ENCODE data around the gene SKA3.

Gene SKA3

DNA sequence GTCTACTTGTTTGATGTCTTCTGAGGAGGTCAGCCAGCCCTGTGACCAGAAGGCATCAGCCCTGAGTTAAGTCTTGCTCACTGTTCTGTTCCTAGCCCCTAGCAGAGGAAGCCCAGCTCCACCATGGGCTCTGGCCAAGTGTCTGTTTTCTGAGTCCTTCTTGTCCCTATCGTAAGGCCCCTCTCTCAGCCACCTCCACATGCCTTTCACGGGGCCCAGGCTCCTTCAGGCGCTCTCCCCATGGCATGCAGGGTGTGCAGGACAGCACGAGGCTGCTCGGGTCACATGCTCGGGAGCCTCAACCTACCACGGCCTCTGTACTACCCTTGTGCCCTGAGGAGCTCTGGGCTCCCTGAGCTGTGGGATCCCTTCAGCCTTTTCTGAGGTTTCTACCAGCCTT lies 67.2 kb downstream of the SKA3 start:
- Histone ChIP-seq H3K4me3 (ENCODE audit: low read depth in 1 of 2, low read length in 2 of 2) (no peak overlapping the region), H3K27ac (ENCODE audit: low read length) (no peak overlapping the region), H3K36me3 (ENCODE audit: control insufficient read depth in 1 of 2, insufficient read depth in 2 of 2, low read length in 2 of 2) (no peaks in the 10 kb centered on the region), H3K27me3 (ENCODE audit: low read depth, low read length) (no peaks in the 10 kb centered on the region), H3K9me3 (ENCODE audit: control insufficient read depth in 1 of 2, low read length in 2 of 2) (no peaks in the 10 kb centered on the region), H3K4me1 (ENCODE audit: control insufficient read depth in 1 of 2, insufficient read depth in 2 of 2, low read length in 2 of 2) (no peaks in the 10 kb centered on the region)

DNA sequence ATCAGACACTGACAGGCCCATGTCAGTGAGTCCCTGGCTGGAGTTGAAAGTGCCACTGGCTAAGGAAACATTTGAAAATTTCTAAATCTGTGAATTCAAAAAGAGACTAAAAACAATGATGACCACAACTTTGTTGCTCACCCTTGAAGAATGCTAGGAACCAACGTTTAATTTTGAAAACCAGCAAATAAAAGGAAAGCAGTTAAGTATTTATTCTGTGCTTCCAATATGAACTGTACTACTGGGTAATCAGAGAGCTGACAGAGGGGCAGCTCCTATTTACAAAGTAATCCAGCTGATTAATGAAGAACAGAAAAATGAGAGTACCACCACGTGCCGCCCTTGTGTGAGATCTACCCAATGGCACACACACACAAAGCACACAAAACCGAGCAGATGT lies 70.3 kb downstream of the SKA3 start:
- H3K27ac ChIP-seq (ENCODE audit: low read length): no peak overlapping the region
- no peaks in the 10 kb centered on the region for H3K4me1 ChIP-seq (ENCODE audit: control insufficient read depth in 1 of 2, insufficient read depth in 2 of 2, low read length in 2 of 2)
- H3K4me3 ChIP-seq (ENCODE audit: low read depth in 1 of 2, low read length in 2 of 2): no peak overlapping the region
- no peaks in the 10 kb centered on the region for H3K27me3 ChIP-seq (ENCODE audit: low read depth, low read length)
- no peaks in the 10 kb centered on the region for H3K9me3 ChIP-seq (ENCODE audit: control insufficient read depth in 1 of 2, low read length in 2 of 2)
- H3K36me3 ChIP-seq (ENCODE audit: control insufficient read depth in 1 of 2, insufficient read depth in 2 of 2, low read length in 2 of 2): no peaks in the 10 kb centered on the region

DNA sequence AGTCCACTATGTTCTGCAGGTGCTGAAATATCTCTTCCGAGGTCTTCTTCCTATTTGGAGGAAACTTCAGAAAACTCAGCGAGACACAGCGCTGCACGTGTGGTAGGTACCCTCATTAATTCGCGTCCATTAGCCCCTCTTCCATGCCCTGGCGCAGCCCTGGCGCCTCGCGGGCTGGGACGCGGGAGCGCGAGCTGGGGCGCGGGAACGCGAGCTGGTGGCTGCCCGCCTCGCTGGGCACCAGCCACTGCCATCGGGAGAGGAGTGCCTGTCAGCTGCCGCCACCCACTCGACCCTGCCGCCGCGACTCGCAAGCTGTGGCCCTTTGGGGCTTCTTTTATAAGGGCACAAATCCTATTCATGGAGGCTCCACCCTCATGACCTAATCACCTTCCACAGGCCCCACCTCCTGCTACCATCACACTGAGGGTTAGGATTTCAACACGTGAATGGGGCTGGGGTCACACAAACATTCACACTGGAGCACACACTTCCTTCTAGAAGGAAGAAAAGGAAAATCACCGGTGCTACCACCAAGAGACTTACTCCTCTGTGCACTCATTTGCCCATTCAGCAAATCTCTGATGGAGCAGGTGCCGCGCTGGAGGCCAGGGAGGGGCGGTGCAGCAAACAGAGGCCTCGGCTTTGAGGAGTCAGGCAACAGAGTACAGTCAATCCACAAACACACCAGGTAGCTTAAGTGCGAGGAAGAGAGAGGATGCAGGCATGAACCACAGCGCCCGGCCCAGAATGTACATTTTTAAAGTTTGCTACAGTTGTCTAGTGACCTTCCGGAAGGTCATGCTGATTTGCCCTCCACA lies 71.9 kb downstream of the SKA3 start:
- Histone ChIP-seq H3K4me1 (ENCODE audit: control insufficient read depth in 1 of 2, insufficient read depth in 2 of 2, low read length in 2 of 2) (no peaks in the 10 kb centered on the region), H3K27ac (ENCODE audit: low read length) (no peak overlapping the region), H3K4me3 (ENCODE audit: low read depth in 1 of 2, low read length in 2 of 2) (no peak overlapping the region), H3K9me3 (ENCODE audit: control insufficient read depth in 1 of 2, low read length in 2 of 2) (no peaks in the 10 kb centered on the region), H3K36me3 (ENCODE audit: control insufficient read depth in 1 of 2, insufficient read depth in 2 of 2, low read length in 2 of 2) (no peaks in the 10 kb centered on the region), H3K27me3 (ENCODE audit: low read depth, low read length) (no peaks in the 10 kb centered on the region)

Data from muscle layer of duodenum (tissue), 2 donors.